Measurements from ENCODE around the gene RIN3.
A peak's percentile ranks its signal among the peaks of the same experiment; 100 is the strongest.
"Not testable (repeated sequence)": the region's sequence is repeated elsewhere in the genome, so short reads cannot be mapped to it uniquely, and the experiment has no call there.

Gene RIN3

DNA sequence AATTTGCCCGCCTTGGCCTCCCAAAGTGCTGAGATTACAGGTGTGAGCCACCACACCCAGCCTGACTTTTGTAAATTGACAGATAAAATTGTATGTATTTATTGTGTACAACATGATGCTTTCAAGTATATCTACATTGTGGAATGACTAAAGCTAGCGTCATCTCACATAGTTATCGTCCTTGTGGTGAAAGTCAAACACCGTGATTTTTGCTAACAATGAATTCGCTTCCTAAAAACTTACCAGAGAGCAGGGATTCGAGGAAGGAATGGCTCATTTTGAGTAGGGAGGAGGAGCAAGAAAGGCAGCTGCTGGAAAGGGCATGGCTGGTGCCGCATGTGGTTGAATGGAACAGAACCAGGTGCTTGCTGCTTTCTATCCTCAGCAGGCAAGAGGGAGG is 149.5 kb downstream of the RIN3 start:
- Mint-ChIP-seq H3K27ac (peak overlapping the region; percentile 88), H3K9me3 (no peaks in the 10 kb centered on the region), H3K27me3 (no peaks in the 10 kb centered on the region), H3K4me1 (peaks cover 90% of the 10 kb centered on the region), H3K36me3 (peaks cover 46% of the 10 kb centered on the region), H3K4me3 (no peak overlapping the region)

- H3K4me1 Mint-ChIP-seq, result peaks cover 90% of the 10 kb centered on the region
- peaks cover 42% of the 10 kb centered on the region for H3K36me3 Mint-ChIP-seq
- H3K4me3 Mint-ChIP-seq, result peak overlapping the region; percentile 45
- H3K27ac Mint-ChIP-seq, result peak overlapping the region; percentile 82
- no peaks in the 10 kb centered on the region for H3K9me3 Mint-ChIP-seq
- no peaks in the 10 kb centered on the region for H3K27me3 Mint-ChIP-seq
Observed at GRCh38 chr14:92665661-92666110, 152.1 kb downstream of the RIN3 start.

GRCh38 chr14:92666251-92666650 is 152.7 kb downstream of the RIN3 start:
- Mint-ChIP-seq H3K9me3 (no peaks in the 10 kb centered on the region), H3K4me3 (peak overlapping the region; percentile 45), H3K27ac (peak overlapping the region; percentile 82), H3K36me3 (peaks cover 43% of the 10 kb centered on the region), H3K27me3 (no peaks in the 10 kb centered on the region), H3K4me1 (peaks cover 90% of the 10 kb centered on the region)

DNA sequence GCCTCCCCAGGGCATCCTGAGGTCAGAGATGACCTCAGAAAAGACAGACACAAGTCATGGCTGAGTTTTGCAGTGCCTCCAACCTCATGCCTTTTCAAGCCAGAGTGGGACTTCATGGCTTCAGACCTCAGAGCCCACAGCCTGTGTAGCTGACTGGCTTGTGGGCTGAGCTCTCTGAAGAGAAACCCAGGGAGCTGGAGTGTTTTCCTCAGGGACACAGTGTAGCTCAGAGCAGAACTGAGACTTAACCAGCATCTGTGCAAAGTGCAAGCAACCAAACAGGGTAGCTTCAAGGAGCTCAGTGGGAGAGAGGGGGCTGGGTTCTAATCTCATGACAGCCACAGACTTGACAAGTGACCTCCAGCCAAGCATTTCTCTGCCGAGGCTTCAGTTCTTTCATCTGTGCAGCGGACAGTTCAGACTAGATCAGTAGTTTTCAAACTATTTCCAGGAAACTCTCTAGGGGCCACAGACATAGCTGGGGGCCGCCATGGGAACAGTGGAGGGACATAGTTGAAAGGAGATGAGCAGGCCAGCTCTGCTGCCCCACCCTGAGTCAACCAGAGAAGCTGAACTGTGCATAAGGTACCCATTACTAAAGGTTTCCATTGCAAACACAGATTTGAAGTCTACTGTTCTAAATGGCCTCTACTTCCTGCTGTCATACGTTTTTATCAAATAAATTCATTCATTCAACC is 154.8 kb downstream of the RIN3 start:
- H3K4me3 Mint-ChIP-seq, result no peak overlapping the region
- H3K36me3 Mint-ChIP-seq, result peaks cover 29% of the 10 kb centered on the region
- no peaks in the 10 kb centered on the region for H3K27me3 Mint-ChIP-seq
- H3K4me1 Mint-ChIP-seq, result peaks cover 88% of the 10 kb centered on the region
- peak overlapping the region; percentile 20 for H3K27ac Mint-ChIP-seq
- H3K9me3 Mint-ChIP-seq, result no peaks in the 10 kb centered on the region

- H3K4me1 Mint-ChIP-seq, result peaks cover 88% of the 10 kb centered on the region
- peak overlapping the region; percentile 86 for H3K27ac Mint-ChIP-seq
- peaks cover 21% of the 10 kb centered on the region for H3K36me3 Mint-ChIP-seq
- H3K9me3 Mint-ChIP-seq, result no peaks in the 10 kb centered on the region
- H3K4me3 Mint-ChIP-seq, result no peak overlapping the region
- no peaks in the 10 kb centered on the region for H3K27me3 Mint-ChIP-seq
Observed at GRCh38 chr14:92670160-92670559, 156.6 kb downstream of the RIN3 start.

- Mint-ChIP-seq H3K4me3 (no peak overlapping the region), H3K4me1 (peaks cover 90% of the 10 kb centered on the region), H3K27me3 (no peaks in the 10 kb centered on the region), H3K36me3 (peaks cover 21% of the 10 kb centered on the region), H3K27ac (peak overlapping the region; percentile 86), H3K9me3 (no peaks in the 10 kb centered on the region)
Observed at GRCh38 chr14:92670643-92671366, 157.2 kb downstream of the RIN3 start.

DNA sequence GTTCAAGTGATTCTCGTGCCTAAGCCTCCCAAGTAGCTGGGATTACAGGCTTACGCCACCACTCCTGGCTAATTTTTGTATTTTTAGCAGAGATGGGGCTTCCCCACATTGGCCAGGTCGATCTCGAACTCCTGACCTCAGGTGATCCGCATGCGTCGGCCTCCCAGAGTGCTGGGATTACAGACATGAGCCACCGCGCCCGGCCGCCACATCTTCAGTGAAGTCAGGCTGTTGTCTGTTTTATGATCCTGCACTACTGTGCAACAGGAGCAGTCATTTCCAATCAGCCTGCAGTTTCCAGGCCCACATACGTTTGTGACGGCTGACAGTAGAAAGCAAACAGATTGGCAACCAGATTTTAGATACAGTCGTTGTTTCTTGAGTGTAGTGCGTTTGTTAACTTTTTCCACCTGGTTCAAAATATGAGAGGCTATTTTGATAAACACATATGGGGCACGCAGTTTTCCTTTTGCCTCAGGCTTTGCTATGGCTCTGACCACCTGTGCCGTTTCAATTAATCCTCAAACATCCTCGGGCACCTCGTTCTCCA is 160.1 kb downstream of the RIN3 start:
- no peaks in the 10 kb centered on the region for H3K9me3 Mint-ChIP-seq
- H3K27ac Mint-ChIP-seq, result no peak overlapping the region

GRCh38 chr14:92675421-92675820 is 161.8 kb downstream of the RIN3 start:
- H3K27ac Mint-ChIP-seq, result peak overlapping the region; percentile 90
- no peaks in the 10 kb centered on the region for H3K9me3 Mint-ChIP-seq
- no peak overlapping the region for H3K4me3 Mint-ChIP-seq
- H3K36me3 Mint-ChIP-seq, result peaks cover 26% of the 10 kb centered on the region
- H3K27me3 Mint-ChIP-seq, result no peaks in the 10 kb centered on the region
- peaks cover 68% of the 10 kb centered on the region for H3K4me1 Mint-ChIP-seq

More for the DNA sequence above, 160.1 kb downstream of the RIN3 start:
- Mint-ChIP-seq H3K4me3 (no peak overlapping the region), H3K36me3 (peaks cover 24% of the 10 kb centered on the region), H3K27me3 (no peaks in the 10 kb centered on the region), H3K4me1 (peaks cover 85% of the 10 kb centered on the region)

DNA sequence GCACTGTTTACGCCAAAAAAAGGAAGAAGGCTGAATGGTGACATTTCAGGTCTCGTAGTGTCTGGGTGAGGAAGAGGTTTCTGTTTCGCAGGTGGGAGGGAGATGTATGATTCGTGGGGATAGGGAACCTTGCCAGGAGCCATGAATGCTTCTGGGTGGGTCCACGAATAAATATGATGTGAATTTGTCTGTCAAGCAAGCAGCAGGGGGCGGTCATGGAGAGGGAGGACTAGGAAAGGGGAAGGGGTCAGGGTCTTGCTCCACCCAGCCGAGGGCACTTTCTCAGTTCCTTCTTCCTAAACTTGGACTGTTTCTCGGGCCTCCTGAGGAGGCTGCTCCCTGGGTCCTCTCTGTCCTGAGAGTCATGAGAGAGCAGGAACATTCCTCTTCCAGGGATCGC is 162.4 kb downstream of the RIN3 start:
- H3K36me3 Mint-ChIP-seq, result peaks cover 26% of the 10 kb centered on the region
- no peaks in the 10 kb centered on the region for H3K27me3 Mint-ChIP-seq
- no peaks in the 10 kb centered on the region for H3K9me3 Mint-ChIP-seq
- peak overlapping the region; percentile 90 for H3K27ac Mint-ChIP-seq
- H3K4me1 Mint-ChIP-seq, result peaks cover 64% of the 10 kb centered on the region
- no peak overlapping the region for H3K4me3 Mint-ChIP-seq

GRCh38 chr14:92676403-92677086 is 163.0 kb downstream of the RIN3 start:
- H3K4me1 Mint-ChIP-seq, result peaks cover 64% of the 10 kb centered on the region

GRCh38 chr14:92677087-92677668 is 163.6 kb downstream of the RIN3 start:
- Mint-ChIP-seq H3K4me3 (peak overlapping the region; percentile 21), H3K36me3 (peaks cover 23% of the 10 kb centered on the region), H3K27me3 (no peaks in the 10 kb centered on the region), H3K4me1 (peaks cover 58% of the 10 kb centered on the region), H3K27ac (peak overlapping the region; percentile 92), H3K9me3 (no peaks in the 10 kb centered on the region)

More at GRCh38 chr14:92676403-92677086, 163.0 kb downstream of the RIN3 start:
- H3K4me3 Mint-ChIP-seq, result no peak overlapping the region
- peak overlapping the region; percentile 92 for H3K27ac Mint-ChIP-seq
- no peaks in the 10 kb centered on the region for H3K9me3 Mint-ChIP-seq
- no peaks in the 10 kb centered on the region for H3K27me3 Mint-ChIP-seq
- peaks cover 23% of the 10 kb centered on the region for H3K36me3 Mint-ChIP-seq

- Mint-ChIP-seq H3K27ac (no peak overlapping the region), H3K9me3 (no peaks in the 10 kb centered on the region), H3K4me1 (peaks cover 50% of the 10 kb centered on the region), H3K36me3 (peaks cover 23% of the 10 kb centered on the region), H3K27me3 (no peaks in the 10 kb centered on the region), H3K4me3 (no peak overlapping the region)
Observed at GRCh38 chr14:92677955-92678354, 164.4 kb downstream of the RIN3 start.

- H3K9me3 Mint-ChIP-seq, result no peaks in the 10 kb centered on the region
- H3K27ac Mint-ChIP-seq, result peak overlapping the region; percentile 43
- H3K4me3 Mint-ChIP-seq, result no peak overlapping the region
- H3K4me1 Mint-ChIP-seq, result peaks cover 46% of the 10 kb centered on the region
- no peaks in the 10 kb centered on the region for H3K27me3 Mint-ChIP-seq
- peaks cover 23% of the 10 kb centered on the region for H3K36me3 Mint-ChIP-seq
Observed at GRCh38 chr14:92678766-92679165, 165.2 kb downstream of the RIN3 start.

DNA sequence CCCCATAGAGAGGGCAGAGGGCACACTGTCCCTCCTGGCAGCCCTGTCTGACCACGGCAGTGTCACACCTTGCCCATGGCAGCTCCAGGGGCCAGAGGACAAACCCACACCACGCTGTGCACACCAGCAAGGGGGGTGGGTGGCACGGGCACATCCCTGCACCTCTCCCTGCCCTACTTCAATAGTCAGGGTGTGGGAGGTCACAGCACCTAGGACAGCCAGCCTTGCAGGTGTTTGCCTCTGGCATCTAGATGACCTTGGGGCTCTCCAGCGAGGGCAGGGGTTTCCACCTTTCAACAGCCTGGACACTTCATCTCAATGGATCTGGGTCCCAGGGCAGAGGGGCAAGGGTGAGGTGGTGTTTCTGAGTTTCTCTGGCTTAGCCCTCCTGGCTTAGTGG is 165.7 kb downstream of the RIN3 start:
- H3K27ac Mint-ChIP-seq, result peak overlapping the region; percentile 23
- H3K27me3 Mint-ChIP-seq, result no peaks in the 10 kb centered on the region
- no peaks in the 10 kb centered on the region for H3K9me3 Mint-ChIP-seq
- peaks cover 41% of the 10 kb centered on the region for H3K4me1 Mint-ChIP-seq
- H3K36me3 Mint-ChIP-seq, result peaks cover 23% of the 10 kb centered on the region
- no peak overlapping the region for H3K4me3 Mint-ChIP-seq

GRCh38 chr14:92680330-92680729 is 166.7 kb downstream of the RIN3 start:
- H3K27ac Mint-ChIP-seq, H3K9me3 Mint-ChIP-seq, H3K4me3 Mint-ChIP-seq, H3K27me3 Mint-ChIP-seq: not testable (repeated sequence)
- Mint-ChIP-seq H3K36me3 (peaks cover 23% of the 10 kb centered on the region), H3K4me1 (peaks cover 33% of the 10 kb centered on the region)

Measured in activated naive CD4-positive, alpha-beta T cell treated with anti-CD3 and anti-CD28 coated beads, Interleukin-2, amount 50 U/mL, for 24 hours (primary cell).